ENCODE results near the gene RBM34.

The RBM34 gene

DNA sequence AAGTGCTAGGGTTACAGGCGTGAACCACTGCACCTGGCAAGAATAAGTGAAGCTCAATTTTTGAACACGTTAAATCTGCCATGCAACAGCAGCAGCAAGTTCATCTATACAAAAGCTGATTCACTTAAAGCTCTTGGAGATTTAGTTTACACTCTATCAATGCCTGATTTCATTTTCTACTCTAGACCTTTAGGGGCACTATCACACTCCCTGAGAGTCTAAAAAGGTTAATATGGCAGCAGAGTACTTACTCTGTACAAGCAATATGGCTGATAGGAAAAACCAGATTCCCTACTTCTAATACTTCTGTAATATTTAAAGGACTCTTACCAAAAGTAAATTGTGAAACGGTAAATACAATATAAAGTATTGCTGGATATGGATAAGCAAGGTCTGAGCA, 4.8 kb downstream of the RBM34 start:
- DNase-seq (ENCODE audit: low read depth), result no peak

DNA sequence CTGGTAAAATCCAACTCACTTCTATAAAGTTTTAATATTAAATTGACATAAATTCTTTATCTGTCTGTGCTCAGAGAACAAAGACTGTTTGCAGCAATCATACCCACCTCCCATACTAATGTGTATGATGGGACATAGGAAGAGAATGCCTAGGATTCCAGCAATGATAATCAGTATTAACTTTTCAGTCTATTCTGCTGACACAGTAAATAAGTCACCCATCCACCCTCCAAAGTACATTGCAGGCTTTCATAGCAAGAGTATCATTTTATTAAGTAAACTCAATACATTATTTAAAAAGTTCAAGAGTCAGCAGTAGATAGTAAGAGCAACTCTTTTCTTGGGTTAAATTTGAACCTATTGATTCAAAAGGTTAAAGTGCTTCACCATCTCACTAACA, 8.8 kb downstream of the RBM34 start:
- DNase-seq (ENCODE audit: low read depth), result no peak

DNA sequence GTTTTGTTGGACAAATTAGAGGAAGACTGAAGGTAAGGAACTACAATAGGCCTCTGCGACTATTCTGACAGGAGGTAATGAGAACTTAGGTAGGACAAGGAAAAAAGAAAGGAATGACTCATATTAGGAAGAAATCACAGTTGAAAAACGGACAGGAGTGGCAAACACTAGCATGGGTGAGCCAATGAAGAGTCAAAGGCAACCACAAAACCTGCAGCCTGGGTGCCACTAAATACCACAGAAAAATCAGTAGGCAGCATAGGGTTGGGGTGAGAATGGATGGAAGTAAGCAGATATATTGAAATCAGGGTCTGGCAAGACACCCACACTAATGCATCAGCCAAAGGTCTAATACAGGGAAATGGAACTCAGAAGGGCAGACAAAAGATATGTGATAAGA, 10.0 kb downstream of the RBM34 start:
- DNase-seq (ENCODE audit: low read depth), result no peak

DNA sequence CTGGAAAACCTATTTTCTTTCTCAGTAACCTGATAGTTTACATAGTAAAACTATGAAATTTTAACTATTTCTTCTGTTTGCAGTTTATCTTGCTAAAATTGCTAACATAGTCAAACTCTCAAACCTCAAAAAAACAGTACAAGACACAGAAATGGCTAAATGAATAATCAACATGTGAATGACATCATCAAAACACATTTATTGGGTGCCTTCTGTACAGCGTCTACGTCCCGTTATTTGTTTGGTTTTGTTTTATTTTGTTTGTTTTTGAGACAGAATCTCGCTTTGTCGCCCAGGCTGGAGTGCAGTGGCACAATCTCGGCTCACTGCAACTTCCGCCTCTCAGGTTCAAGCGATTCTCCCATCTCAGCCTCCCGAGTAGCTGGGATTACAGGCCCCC, 11.2 kb downstream of the RBM34 start:
- DNase-seq (ENCODE audit: low read depth), result no peak

DNA sequence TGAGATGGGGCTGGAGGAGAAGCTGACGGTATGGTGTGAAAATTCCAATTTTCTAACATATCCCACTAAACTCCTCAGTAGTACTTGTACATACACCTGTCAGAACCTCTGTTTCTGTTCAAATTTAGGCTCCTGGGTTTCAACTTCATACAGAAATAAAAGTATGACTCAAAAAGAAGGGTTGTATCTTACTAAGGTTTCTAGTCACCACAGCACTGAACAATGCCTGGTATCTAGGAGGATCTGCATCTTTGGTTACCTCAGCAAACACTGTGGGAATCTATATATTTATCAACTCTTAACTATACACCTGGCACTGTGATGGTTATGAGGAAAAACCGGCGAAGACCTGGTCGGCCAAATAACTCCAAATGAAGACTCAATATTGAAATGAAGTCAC, 13.8 kb downstream of the RBM34 start:
- DNase-seq (ENCODE audit: low read depth), result no peak

DNA sequence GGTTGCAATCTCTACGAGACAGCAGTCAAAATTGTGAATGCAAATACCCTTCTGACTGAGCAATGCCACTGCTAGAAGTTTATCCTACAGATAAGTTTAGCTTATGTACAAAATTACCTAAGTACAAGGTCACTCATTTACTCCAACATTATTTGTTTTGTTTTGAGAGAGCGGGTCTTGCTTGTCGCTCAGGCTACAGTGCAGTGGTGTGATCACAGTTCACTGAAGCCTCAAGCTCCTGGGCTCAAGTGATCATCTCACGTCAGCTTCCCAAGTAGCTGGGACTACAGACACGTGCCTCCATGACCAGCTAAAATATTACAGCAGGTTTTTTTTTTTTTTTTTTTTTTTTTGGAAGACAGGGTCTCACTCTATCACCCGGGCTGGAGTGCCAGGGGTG, 15.4 kb downstream of the RBM34 start:
- no peak for DNase-seq (ENCODE audit: low read depth)

DNA sequence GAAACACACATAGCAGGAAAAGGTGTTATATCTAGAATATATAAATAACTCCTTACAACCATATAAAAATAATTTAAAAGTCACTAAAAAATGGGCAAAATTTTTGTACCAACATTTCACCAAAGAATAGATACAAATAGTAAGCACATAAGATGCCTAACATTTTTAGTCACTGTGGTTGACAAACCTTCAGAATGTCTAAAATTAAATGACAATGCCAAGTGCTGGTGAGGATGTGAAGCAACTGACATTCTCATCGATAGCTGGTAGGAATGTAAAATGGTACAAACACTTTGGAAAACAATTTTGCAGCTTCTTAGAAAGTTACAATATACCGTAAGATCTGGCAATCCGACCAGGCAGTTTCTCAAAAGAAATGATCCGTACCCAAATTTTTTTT, 18.1 kb downstream of the RBM34 start:
- no peak for DNase-seq (ENCODE audit: low read depth)

DNA sequence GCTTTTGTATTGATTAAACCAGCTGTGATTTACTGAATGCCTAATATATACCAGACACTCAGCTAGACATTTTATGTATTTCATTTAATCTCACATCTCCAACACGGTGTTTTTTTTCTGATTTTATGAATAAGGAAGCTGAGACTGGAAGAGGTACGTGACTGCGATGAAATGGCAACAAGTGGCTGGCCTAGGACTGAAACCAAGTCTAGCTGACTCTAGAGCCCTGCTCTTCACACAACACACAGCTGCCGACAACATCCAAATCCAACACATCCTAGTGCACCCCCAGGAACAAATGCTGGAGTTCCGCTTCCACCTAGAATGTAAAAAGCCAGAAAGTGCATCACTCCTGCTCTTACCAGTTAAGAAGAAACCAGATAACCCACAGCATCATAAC, 21.7 kb downstream of the RBM34 start:
- DNase-seq (ENCODE audit: low read depth), result no peak

DNA sequence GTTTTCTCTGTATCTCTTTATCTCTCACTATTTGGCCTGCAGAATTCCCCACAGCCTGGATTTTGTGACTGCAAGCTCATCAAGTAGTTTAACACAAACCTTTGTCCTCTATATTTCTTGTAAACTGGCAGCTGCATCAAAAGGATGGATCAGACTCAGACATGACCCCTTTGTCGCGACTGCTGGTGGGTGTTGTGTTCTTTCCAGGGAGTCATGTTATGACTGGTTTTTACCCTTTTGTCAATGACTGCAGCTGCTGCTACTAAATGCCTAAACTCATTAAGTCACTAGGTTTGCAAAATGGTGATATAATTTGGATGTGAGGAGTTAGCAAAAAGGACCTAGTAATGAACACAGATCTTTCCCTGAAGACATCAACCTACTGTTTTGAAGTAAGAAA, 22.2 kb downstream of the RBM34 start:
- no peak for DNase-seq (ENCODE audit: low read depth)

DNA sequence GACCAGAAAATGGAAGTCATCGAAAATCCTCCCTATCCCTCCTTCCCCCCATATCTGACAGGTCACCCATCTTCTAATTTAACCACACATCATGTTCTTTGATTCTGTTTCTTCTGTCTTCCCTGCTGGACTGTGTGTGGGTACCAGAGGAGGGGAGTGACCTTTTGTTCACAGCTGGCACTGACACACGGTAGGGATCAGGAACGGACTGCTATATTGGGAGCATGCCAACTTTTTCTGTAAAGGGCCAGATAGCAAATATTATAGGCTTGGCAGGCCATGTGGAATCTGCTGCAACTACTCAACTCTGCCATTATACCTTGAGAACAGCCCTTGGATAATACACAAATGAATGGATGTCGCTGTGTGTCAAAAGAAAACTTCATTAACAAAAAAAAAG, 24.9 kb downstream of the RBM34 start:
- DNase-seq (ENCODE audit: low read depth), result no peak

DNA sequence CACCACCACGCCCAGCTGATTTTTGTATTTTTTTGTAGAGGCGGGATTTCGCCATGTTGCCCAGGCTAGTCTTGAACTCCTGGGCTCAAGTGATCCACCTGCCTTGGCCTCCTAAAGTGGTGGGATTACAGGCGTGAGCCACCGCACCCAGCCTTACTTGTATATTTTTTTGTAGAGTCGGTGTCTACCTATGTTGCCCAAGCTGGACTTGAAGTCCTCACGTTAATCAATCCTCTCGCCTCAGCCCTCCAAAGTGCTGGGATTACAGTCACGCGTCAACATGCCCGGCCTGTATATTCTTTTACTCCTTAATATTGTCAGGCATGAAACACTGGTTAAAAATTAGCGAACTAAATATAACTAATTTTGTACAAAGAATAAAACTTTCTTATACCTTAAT, 26.9 kb downstream of the RBM34 start:
- no peak for DNase-seq (ENCODE audit: low read depth)

DNA sequence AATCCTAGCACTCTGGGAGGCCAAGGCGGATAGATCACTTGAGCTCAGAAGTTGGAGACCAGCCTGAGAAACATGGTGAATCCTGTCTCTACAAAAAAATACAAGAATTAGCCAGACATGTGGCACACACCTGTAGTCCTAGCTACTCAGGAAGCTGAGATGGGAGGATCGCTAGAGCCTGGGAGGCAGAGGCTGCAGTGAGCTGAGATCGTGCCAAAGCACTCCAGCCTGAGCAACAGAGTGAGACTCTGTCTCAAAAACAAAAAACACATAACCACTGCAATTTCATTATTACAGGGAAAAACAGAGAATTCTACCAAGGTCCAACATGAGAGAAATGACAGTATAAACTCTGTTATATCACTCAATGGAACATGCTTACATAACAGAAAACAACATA, 28.0 kb downstream of the RBM34 start:
- DNase-seq (ENCODE audit: low read depth), result no peak

DNA sequence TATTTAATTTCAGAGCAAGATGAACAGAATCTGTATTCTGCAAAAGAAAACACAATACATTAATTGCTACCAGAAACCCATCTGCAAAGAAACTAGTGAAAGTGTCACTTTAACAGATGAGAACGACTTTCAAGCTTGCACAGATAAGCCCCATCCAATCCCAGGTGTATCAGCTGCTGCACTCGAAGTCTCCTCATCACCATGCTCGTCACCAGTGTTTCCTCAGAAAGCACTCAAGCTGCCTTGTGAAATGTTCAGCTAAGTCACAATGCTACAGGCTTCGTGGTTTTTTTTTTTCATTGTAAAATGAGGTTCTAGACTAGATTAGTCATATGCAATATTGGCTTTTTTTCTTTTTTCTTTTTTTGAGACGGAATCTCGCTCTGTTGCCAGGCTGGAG, 29.1 kb downstream of the RBM34 start:
- DNase-seq (ENCODE audit: low read depth), result no peak

DNA sequence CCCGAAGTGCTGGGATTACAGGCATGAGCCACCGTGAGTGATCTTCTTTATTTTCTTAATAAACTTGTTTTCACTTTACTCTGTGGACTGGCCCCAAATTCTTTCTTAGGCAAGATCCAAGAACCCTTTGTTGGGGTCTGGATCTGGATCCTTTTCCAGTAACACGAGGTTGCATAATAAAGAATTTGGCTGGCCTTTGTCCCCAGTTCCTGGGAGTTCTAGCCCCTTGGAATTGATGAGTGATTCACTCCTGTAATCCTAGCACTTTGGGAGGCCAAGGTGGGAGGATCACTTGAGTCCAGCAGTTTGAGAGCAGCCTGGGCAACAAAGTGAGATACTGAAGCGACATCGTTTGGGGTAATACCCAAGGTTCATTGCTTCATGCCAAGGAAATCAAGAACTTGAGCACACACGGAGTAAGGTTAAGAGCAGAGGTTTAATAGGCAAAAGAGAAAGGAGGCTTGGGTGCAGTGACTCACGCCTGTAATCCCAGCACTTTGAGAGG, 30.2 kb downstream of the RBM34 start:
- no peak for DNase-seq (ENCODE audit: low read depth)

DNA sequence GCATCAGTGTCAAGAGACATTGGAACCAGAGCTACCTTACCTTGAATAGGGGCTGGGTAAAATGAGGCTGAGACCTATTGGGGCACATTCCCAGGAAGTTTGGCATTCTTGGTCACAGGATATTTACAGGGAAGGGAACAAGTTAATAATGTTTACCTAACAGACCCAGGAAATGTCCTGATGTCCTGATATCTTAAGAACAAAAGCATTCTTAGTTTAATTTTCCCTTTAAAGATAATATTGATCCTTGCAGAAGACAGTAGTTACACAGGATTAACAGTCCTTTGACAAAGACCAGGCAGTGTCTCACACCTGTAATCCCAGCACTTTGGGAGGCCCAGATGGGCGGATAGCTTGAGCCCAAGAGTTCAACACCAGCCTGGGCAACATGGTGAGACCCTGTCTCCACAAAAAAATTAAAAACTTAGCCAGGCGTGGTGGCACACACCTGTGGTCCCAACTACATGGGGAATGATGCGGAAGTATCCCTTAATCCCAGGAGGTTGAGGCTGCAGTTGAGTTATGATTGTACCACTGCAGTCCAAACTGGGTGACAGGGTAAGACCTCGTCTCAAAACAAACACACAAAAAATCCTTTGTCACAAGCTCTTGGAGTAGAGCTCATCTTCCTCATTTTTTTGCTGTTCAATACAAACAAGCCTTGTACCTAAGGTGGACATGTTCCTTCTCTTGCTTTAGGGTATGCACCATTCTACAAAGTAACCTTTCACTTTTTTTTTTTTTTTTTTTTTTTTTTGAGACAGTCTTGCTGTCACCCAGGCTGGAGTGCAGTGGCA, 31.1 kb downstream of the RBM34 start:
- no peak for DNase-seq (ENCODE audit: low read depth)

DNA sequence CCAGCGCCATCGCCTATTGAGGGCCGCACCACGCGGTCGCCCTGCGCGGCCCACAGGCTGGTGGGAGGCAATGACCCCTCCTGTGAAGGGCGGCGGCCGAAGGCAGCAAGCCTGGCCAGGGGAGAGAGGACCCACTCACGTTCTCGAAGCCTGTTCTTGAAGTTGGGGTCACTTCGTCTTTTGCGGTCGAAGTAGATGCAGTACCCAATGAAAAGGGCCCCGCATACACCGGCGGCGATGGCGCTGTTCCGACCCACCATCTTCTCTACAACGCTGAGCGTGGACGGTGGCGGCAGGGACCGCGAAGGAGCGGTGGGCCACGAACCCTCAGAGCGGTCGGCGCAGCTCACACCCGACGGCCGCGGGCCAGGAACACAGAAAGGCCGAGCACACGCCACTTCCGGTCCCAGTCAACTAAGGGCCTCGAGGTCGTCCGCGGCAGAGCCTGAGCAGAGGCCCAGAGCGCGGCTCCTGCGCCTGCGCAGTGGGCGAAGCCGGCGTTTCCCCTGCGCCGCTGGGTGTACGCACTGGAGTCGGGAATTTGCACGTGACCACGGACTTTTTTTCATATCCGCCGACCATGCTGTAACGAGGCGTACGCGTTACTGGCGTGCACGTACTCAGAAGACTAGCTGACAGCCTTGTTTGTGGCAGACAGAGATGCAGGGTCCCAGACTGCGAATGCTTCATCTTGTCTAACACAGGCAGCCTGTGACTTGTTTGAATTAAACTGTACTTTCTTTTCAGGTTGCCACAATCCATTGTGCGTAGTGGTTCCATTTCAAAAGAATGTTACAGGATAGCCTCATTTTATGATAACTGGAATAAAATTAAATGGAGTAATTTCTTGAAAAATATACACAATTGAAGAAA, 32.4 kb downstream of the RBM34 start, which contains the start of gene TOMM20:
TOMM20 (minus strand) TSS at position 382 of the 873 bp plus-strand sequence; CDS start at position 260, 122 bp downstream.
- DNase-seq (ENCODE audit: low read depth), result peak; percentile 84

DNA sequence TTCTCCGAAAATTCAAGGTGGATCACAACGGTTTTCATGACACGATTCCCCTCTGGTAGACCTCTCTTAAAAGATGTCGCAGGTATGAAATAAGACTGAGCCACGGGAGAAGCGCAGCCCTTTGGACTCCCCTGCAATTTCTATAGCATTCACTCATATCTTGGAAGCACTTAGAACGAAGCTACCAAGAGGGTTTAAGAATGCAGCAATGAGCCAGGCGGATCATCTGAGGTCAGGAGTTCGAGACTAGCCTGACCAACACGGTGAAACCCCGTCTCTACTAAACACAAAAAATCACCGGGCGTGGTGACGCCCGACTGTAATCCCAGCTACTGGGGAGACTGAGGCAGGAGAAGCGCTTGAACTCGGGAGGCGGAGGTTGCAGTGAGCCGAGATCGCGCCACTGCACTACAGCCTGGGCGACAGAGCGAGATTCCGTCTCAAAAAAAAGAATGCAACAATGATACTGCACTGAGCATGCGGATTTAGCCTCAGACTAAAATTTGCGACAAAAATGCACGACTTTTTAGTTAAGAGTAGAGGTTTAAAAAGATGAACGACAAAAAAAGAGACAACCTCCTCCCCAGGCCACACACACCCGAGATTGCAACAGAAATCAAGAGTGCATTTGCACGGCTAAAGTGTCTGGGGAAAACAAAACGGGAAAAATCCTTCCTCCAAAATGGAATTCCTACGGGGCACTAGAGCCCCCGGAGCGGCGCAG, 33.2 kb downstream of the RBM34 start:
- DNase-seq (ENCODE audit: low read depth), result no peak

DNA sequence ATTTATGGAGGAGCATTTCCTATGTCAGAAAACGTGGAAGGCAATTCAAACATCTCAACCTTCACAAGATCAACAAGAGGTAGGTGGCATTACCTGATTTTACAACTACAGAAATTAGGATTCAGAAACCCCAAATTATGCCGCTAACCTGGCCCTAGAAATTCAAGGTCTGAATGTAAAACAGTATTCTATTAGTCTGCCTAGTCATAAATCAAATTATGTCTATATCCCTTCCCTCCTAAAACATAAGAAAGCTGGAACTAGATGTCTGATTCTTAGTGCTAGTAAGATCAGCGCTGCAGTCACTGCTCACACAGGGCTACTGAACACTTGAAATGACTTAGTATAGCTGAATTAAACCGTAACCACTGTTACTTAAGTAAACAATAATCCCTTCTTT, 33.8 kb downstream of the RBM34 start:
- DNase-seq (ENCODE audit: low read depth), result no peak

DNA sequence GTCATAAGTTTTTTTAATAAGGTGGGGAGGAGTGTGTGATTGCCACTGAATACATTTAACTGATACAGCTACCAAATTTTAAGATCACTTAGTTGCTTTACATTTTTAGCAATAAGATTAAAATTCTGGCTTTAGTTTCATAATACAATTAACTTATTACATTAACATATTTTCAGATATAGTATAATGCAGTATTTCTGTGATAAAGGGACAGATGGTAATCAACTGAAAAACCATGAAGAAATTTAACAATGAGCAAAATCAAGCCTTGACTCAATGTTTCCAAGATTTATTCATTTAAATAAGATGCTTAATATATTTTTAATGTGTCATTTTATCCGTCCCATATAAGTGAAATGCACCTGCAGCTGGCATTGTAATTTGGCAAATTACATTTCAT, 36.4 kb downstream of the RBM34 start:
- no peak for DNase-seq (ENCODE audit: low read depth)

DNA sequence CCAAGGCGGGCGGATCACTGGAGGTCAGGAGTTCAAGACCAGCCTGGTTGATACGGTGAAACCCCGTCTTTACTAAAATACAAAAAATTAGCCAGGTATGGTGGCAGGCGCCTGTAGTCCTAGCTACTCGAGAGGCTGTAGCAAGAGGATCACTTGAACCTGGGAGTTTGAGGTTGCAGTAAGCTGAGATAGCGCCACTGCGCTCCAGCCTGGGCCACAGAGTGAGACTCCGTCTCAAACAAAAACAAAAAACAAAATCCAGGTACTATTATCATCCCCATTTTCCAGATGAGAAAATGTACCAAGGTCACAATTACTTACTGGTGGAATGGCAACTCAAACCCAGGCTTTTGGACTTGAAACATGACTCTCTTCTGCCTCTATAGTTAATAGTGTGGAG, 36.9 kb downstream of the RBM34 start:
- no peak for DNase-seq (ENCODE audit: low read depth)

DNA sequence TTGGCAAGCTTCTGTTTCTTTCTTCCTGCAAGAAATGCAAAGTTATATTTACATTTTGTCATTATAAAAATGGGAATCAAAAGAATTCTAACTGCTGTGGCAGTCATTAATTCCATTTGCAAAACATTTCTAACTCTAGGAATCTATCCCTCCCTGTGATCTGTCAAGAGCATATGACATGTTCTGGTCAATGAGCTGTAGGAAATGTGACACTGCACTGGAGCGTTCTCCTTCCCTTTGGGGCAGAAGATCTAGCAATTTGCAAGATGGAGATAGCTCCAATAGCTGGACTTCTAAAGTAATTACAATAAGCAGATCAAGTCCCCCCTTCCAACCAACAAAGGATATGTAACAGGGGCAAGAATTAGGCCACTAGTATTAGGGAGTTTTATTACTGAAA, 38.7 kb downstream of the RBM34 start:
- no peak for DNase-seq (ENCODE audit: low read depth)

DNA sequence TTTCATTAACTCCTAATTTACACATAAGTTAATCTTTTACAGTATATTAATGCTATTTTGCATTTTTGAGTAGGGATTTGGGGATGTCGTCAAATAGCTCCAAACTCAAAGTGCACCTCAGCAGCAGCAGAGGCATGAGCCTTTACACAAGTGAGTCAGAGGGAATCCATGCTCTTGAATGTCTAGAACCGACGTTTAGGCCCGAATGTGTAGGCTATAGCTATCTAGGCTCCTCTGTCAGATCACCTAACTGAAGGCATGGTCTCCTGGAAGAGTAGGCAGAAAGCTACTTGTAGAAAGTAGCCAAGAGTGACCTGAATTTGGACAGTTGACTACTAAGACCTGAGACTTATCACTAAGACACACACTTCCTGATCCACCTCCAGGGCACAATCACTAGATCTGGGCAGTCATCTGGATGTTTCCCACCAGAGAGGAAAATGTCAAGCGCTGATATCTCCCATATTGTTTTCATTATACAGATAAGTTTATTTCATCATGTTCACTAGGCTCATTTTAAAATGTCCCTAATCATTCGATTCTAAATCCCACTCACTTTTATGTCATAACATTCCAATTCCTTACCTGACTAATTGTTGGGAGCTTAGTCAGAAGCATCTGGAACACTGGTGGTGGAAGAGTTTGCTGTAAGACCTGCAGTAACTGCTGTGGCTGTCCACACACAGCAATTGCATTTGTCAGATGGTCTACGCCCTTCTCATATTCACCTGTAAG, 47.7 kb downstream of the RBM34 start:
- no peak for DNase-seq (ENCODE audit: low read depth)
